NB4 (cell line): ENCODE measurements around the gene SIVA1.
A peak's percentile ranks its signal among the peaks of the same experiment; 100 is the strongest.

Source experiments
- DNase-seq: peaks from one replicate; pipeline ENCODE4 v3.0.0; 2010; ENCODE audit warnings: low read depth
- H3K4me3 ChIP-seq: one replicate; pipeline ENCODE4 v1.5.1; 2011; ENCODE audit warnings: mild to moderate bottlenecking, low read depth, low read length, moderate library complexity
- MYC ChIP-seq: IDR thresholded peaks from 2 replicates; pipeline ENCODE4 v1.6.1; 2011; ENCODE audit warnings: low read depth, low read length
- POLR2A ChIP-seq: IDR thresholded peaks from 2 replicates; pipeline ENCODE4 v1.6.1; 2011; ENCODE audit warnings: mild to moderate bottlenecking; ENCODE audit not compliant: insufficient read length; ENCODE audit errors: extremely low read depth
- TF ChIP-seq, protein P1 (sequence below): IDR thresholded peaks from 2 replicates; pipeline ENCODE4 v1.6.1; 2011; ENCODE audit warnings: low read depth, low read length
- TF ChIP-seq, protein P2 (sequence below): IDR thresholded peaks from one replicate; pipeline ENCODE4 v1.5.1; 2012; ENCODE audit warnings: low read depth, low read length

The SIVA1 gene

DNA sequence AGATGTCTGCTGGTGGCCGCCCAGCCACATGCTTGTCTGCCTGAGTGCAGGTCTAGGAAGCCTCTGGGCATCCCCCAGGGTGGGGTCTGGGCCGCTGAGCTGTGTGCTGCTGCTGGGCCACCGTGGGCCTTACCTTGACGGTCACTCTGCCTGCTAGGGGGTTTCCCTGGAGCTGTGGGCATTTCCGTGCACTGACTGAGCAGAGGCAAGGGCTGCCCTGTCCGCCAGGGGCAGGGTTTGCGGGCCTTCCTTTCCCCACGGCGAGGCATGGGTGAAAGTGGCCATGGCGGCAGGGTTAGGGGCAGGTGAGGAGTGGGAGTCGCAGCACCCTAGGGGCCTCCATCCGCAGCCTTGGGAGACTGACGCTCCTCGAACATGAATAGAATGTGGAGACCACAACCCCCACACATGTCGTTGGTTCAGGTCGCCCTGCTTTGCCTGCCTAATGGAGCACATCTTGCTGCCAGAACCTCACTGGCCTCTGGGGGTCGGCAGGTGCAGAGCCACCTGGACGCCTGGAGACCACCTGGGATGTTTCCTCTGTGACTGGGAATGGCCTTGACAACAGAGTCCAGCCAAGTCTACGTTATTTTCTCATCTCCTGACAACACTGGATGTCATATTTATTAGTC is 50.4 kb downstream of the SIVA1 start:
- no peak for TF ChIP-seq POLR2A

DNA sequence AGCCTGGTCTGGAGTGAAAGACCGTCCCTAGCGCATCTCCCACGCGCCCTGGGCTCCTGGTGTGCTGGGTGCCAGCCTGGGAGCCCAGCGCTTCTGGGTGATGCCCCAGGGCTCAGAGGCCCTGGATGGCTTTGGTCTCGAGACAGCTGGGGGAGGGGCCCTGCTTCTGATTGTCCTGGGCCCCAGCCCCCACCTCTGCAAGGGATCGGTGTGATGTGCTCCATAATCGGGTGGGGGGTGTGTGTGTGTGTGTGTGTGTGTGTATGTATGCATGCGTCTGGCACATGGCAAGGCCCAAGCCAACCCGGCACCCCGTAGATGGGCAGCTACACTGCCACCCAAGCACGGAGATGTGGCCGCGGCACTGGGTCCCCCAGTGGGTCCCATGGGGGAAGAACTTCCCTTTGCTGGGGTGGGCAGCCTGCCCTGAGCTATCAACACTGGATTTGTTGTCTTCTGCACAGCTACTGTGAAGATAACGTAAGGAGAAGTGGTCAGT is 51.0 kb downstream of the SIVA1 start:
- peak; percentile 84 for DNase-seq
- TF ChIP-seq MYC (peak; percentile 58; the same call in 1 of the 2 replicates), POLR2A (no peak)
- TF ChIP-seq, protein P1, sequence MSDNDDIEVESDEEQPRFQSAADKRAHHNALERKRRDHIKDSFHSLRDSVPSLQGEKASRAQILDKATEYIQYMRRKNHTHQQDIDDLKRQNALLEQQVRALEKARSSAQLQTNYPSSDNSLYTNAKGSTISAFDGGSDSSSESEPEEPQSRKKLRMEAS: peak; percentile 54
- H3K4me3 ChIP-seq: no peak overlapping the region

More for the DNA sequence above, 50.4 kb downstream of the SIVA1 start:
- no peak overlapping the region for H3K4me3 ChIP-seq
- no peak for DNase-seq

DNA sequence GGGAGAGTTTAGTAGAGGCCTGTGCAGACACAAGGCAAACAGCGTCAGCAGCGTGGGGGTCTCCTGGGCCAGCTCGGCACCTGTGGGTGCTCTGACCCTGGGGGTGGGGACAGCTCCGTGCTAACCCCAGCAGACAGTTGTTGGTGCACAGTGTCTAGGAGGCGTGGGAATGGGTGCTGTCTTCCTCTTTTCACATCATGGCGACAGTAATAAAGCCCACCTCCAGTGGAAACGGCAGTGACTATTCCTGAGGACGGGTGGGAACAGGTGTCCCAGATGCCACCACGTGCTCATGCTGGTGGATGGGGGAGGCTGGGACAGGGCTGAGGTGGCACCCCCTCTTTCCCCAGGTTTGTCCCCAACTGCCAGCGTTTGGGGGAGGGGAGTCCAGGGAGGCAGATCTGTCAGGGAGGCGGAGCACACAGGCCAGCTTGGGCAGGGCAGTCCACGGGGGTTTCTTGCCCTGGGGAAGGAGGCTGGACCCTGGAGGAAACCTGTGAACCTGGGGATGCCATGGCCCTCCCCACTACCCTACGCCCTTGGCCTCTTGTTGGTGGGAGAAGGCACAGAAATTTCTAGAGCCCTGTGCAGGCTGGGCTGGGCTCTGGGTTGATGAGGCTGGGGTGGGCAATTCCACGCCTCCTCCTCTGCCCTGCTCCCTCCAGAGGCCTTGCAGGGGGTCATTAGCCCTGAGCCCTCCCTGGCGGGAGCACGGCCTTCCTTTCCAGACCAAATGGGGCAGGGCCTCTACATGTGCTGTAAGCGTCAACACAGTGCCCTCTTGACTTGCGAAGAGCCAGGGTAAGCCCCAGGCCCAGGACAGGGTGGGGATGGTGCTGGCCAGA is 51.8 kb downstream of the SIVA1 start:
- TF ChIP-seq POLR2A: no peak
- TF ChIP-seq, protein P1: peak; percentile 84
- TF ChIP-seq MYC: no peak
- TF ChIP-seq, protein P2, sequence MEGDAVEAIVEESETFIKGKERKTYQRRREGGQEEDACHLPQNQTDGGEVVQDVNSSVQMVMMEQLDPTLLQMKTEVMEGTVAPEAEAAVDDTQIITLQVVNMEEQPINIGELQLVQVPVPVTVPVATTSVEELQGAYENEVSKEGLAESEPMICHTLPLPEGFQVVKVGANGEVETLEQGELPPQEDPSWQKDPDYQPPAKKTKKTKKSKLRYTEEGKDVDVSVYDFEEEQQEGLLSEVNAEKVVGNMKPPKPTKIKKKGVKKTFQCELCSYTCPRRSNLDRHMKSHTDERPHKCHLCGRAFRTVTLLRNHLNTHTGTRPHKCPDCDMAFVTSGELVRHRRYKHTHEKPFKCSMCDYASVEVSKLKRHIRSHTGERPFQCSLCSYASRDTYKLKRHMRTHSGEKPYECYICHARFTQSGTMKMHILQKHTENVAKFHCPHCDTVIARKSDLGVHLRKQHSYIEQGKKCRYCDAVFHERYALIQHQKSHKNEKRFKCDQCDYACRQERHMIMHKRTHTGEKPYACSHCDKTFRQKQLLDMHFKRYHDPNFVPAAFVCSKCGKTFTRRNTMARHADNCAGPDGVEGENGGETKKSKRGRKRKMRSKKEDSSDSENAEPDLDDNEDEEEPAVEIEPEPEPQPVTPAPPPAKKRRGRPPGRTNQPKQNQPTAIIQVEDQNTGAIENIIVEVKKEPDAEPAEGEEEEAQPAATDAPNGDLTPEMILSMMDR: no peak
- peak overlapping the region; percentile 16 for H3K4me3 ChIP-seq
- peak; percentile 75 for DNase-seq

GRCh38 chr14:104805326-104805678 is 52.4 kb downstream of the SIVA1 start:
- no peak overlapping the region for H3K4me3 ChIP-seq
- DNase-seq: peak; percentile 91
- TF ChIP-seq, protein P1: peak; percentile 64
- TF ChIP-seq POLR2A (no peak), MYC (0 out of 2 replicates have a peak, but pooled peaks have one; percentile 47)
- TF ChIP-seq, protein P2: no peak

DNA sequence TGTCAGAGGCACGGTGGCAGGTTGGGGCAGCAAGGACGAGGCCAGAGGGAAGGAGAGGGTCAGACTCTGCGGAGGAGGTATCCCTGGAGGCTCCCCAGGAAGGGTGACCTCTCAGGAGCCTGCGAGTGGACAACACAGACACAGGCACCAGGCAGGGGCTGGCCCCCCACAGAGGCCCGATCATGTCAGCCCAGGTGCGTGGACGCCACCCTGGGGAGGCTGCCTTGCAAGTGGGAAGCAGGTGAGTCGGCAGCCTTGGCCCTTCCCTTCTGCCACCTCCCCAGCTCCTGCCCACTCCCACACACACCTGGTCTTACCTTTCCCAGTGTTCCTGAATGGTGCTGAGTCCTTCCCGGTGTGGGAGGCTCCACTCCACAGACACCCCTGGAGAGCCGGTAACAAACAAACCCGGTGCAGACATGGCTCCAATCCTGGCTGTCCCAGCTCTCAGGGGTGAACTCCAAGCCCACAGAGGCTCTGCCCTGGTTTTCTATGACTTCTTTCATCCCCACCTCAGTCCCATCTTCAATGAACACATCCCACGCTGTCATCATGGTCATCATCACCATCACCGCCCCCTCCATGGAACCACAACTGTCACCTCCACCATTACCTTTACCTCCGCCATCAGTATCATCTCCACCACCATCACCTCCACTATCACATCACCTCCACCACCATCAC is 53.1 kb downstream of the SIVA1 start:
- TF ChIP-seq MYC (no peak), POLR2A (no peak)
- TF ChIP-seq, protein P2: no peak
- TF ChIP-seq, protein P1: no peak
- DNase-seq: peak; percentile 44
- H3K4me3 ChIP-seq: no peak overlapping the region

- DNase-seq: no peak
- no peak overlapping the region for H3K4me3 ChIP-seq
- no peak for TF ChIP-seq POLR2A
- TF ChIP-seq, protein P1: no peak
- TF ChIP-seq, protein P2: no peak
- no peak for TF ChIP-seq MYC
Observed at GRCh38 chr14:104806625-104807465, 53.9 kb downstream of the SIVA1 start.
